ENCODE measurements around the gene KAZN.

KAZN gene

DNA sequence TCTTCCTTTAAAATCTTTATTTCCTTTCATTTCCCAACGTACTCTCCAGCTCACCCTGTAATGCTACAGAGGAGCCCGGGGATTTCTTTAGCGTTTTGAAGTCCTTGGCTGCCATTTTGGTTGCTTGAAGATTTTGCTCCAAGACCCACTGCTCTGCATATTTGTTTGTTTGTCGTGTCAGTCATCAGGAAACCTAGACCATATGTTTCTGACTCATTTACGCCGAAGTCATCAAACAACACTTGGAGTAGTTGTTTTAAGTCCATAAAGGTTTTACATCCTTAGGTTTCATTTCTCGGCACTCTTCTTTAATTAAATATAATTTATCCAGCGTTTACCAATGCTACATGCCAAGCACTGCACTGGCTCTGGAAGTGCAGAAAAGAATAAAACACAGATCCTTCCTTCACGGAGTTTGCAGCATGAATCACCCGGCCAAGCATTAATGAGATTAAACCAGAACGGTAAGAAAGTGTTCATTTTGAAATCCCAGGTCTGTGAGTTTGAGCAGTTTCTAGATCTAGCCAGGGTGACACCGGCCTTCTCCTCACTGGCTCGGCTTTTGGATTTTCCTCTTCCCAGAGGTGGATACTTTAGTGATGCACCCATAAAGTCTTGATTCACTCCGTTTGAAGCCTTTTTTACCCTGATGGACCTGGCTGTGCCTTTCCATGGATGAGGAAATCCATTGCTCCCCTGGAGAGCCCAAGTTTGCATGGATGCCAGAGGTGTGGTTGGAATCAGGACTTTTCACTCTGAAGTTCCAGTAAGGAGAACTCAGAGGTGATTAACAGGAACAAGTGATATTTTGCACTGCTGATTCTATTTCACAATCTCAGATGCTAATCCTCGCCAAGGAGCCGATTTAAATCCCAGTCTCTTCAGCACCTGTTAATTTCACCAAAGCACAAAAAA lies 109.3 kb downstream of the KAZN start:
- in situ Hi-C loops (cut with HindIII; ENCODE audit: low sequenced_read_pairs): no loop called here
- H3K4me3 ChIP-seq (ENCODE audit: low read depth, low read length): no peak overlapping the region
- TF ChIP-seq, protein P1, sequence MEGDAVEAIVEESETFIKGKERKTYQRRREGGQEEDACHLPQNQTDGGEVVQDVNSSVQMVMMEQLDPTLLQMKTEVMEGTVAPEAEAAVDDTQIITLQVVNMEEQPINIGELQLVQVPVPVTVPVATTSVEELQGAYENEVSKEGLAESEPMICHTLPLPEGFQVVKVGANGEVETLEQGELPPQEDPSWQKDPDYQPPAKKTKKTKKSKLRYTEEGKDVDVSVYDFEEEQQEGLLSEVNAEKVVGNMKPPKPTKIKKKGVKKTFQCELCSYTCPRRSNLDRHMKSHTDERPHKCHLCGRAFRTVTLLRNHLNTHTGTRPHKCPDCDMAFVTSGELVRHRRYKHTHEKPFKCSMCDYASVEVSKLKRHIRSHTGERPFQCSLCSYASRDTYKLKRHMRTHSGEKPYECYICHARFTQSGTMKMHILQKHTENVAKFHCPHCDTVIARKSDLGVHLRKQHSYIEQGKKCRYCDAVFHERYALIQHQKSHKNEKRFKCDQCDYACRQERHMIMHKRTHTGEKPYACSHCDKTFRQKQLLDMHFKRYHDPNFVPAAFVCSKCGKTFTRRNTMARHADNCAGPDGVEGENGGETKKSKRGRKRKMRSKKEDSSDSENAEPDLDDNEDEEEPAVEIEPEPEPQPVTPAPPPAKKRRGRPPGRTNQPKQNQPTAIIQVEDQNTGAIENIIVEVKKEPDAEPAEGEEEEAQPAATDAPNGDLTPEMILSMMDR (IDR thresholded peaks at IDR 0.05; ENCODE audit: low read depth, low read length, missing control alignments): no peak
- DNase-seq (ENCODE audit: low read depth): no peak

DNA sequence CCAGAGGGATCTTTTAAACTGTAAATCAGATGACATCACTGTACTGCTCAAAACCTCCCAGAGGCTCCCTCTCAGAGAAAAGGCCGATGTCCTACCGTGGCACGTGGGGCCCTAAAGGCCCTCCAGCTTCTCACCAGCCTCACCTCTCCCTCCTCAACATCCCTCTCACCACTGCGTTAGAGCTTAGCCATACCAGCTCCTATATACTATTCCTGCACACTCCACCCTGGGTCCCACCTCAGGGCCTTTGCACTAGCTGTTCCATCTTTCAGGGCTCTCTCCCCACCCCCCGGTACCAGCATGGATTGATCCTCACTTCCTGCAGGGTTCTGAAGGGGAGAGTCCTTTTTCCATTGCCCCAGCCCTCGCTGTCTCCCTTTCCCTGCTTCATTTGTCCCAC lies 111.8 kb downstream of the KAZN start:
- TF ChIP-seq, protein P1 (IDR thresholded peaks at IDR 0.05; ENCODE audit: low read depth, low read length, missing control alignments): no peak
- DNase-seq (ENCODE audit: low read depth): no peak
- no peak overlapping the region for H3K4me3 ChIP-seq (ENCODE audit: low read depth, low read length)
- in situ Hi-C loops (cut with HindIII; ENCODE audit: low sequenced_read_pairs): no loop called here

DNA sequence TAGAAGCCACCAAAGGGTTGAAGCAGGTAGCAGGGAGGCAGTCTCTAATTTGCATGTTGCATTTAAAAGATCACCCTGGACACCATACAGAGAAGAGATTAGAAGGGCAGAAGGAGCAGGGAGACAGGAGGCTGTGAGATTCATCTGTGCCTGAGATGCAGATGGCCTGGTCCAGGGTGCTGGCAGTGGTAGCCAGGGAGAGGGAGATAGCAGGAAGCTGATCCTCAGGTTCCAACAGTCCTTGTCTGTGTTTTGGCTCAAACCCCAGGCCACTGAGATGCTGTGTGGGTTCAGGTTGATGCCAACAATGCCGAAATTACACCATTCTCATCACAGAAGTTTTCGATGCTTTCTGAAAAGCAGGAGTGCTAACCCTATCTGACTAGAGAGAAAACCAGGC lies 113.7 kb downstream of the KAZN start:
- TF ChIP-seq, protein P1 (IDR thresholded peaks at IDR 0.05; ENCODE audit: low read depth, low read length, missing control alignments): no peak
- in situ Hi-C loops (cut with HindIII; ENCODE audit: low sequenced_read_pairs): no loop called here
- no peak overlapping the region for H3K4me3 ChIP-seq (ENCODE audit: low read depth, low read length)
- no peak for DNase-seq (ENCODE audit: low read depth)

DNA sequence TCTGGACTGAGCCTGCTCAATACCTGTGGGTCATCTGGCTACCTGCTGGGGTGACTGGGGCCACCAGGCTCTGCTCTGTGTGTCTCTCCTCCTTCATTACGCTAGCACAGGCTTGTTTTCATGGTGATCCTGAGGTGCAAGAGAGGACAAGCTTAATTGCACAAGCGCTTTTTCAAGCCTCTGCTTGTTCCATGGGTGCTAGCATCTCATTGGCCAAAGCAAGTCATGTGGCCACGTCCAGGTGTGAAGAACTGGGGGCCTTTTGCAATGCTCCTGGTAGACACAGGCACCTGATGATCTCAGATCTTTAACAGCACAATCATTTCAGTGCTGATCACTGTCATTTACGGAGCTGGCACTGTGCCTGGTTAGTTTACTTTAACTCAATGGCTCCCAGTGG lies 114.6 kb downstream of the KAZN start:
- in situ Hi-C loops (cut with HindIII; ENCODE audit: low sequenced_read_pairs): no loop called here

DNA sequence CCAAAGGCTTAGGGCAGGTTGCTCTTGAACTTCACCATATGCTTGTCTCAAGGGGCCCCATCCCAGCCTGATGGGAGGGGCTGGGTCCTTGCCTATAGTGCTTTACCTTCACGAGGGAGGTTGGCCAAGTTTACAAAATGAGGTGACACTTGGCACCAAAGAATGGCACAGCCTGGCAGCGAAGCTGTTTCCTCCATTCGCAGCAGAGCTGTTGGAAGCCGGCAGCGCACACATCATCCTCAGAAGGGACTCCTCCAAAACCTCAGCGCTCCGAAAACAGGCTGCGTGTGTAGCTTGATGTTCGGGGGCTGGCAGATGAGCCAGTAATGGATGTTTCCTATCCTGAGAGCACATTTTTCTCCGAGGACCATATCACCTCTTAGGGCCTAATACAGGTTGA lies 116.8 kb downstream of the KAZN start:
- no peak overlapping the region for H3K4me3 ChIP-seq (ENCODE audit: low read depth, low read length)
- TF ChIP-seq, protein P1 (IDR thresholded peaks at IDR 0.05; ENCODE audit: low read depth, low read length, missing control alignments): no peak
- DNase-seq (ENCODE audit: low read depth): no peak
- in situ Hi-C loops (cut with HindIII; ENCODE audit: low sequenced_read_pairs): no loop called here

More for the DNA sequence above, 114.6 kb downstream of the KAZN start:
- no peak for DNase-seq (ENCODE audit: low read depth)
- no peak overlapping the region for H3K4me3 ChIP-seq (ENCODE audit: low read depth, low read length)
- TF ChIP-seq, protein P1 (IDR thresholded peaks at IDR 0.05; ENCODE audit: low read depth, low read length, missing control alignments): no peak

DNA sequence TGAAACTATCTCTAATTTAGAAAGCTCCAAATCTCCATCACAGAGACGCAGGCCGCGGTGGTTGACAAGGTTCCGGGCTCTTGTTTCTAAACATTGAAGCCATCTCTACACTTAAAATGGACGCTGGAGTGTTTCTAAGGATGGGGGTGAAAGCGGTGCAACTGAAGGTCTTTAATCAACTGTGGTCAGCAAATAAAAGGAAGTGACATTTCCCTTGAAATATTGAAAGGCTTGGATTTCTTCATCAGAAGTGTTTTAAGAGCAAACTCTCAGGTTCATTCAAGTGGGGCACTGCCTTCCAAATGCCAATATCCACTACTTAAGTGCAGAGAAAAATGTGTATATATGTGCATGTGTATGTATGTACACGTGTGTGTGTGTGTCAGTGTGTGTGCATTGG lies 117.3 kb downstream of the KAZN start:
- in situ Hi-C loops (cut with HindIII; ENCODE audit: low sequenced_read_pairs): no loop called here
- H3K4me3 ChIP-seq (ENCODE audit: low read depth, low read length): no peak overlapping the region
- TF ChIP-seq, protein P1 (IDR thresholded peaks at IDR 0.05; ENCODE audit: low read depth, low read length, missing control alignments): no peak
- no peak for DNase-seq (ENCODE audit: low read depth)

Measured in astrocyte of the cerebellum (primary cell).